ENCODE data around the gene DCUN1D3.
"Not testable (repeated sequence)": the region's sequence is repeated elsewhere in the genome, so short reads cannot be mapped to it uniquely, and the experiment has no call there.

DCUN1D3 gene

DNA sequence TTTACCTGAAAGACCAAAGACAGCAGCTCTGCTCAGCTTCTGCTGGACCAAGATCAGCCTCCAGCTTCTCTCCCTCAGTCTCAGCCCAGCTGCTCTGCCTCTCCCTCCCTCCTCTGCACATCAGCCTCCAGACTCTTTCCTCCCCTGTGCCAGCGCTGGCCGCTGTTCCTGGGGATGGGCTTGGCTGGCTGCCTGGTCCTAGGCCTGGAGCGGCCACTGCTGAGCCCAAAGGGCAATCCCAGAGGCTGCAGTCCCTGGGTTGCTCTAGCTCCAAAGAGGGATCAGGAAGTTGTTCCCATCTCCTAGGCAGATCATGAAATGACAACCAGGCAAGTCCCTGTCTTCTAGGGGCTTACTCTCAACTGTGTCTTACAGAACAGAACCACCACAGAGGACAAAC, 31.3 kb downstream of the DCUN1D3 start:
- DNase-seq (ENCODE audit: low spot score): no peak
- CTCF ChIA-PET: no interaction called here
- TF ChIP-seq, protein P1, sequence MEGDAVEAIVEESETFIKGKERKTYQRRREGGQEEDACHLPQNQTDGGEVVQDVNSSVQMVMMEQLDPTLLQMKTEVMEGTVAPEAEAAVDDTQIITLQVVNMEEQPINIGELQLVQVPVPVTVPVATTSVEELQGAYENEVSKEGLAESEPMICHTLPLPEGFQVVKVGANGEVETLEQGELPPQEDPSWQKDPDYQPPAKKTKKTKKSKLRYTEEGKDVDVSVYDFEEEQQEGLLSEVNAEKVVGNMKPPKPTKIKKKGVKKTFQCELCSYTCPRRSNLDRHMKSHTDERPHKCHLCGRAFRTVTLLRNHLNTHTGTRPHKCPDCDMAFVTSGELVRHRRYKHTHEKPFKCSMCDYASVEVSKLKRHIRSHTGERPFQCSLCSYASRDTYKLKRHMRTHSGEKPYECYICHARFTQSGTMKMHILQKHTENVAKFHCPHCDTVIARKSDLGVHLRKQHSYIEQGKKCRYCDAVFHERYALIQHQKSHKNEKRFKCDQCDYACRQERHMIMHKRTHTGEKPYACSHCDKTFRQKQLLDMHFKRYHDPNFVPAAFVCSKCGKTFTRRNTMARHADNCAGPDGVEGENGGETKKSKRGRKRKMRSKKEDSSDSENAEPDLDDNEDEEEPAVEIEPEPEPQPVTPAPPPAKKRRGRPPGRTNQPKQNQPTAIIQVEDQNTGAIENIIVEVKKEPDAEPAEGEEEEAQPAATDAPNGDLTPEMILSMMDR (conservative IDR thresholded peaks at IDR 0.05; ENCODE audit: low read depth): no peak
- H3K27ac ChIP-seq: peak overlapping the region; percentile 75
- POLR2A ChIA-PET (ENCODE audit: low non-redundant PET): no interaction called here

DNA sequence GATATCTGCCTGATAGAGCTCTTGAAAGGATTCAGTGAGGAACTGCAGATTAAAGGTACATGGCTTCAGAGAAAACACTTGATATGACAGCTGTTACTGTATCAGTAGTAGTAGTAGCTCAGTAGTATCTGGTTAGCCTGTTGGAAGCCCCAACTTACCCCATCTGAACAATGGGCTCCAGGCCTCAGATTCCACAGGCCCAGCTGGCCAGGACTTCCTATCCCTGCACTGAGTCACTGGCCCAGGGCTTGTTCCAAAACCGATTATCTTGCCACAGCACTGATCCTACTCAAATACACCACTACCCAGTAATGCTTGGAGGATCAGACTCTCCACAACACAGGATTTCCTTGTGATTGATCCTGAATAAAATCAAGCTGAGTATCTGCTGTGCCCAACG, 32.6 kb downstream of the DCUN1D3 start:
- ChIA-PET POLR2A (ENCODE audit: low non-redundant PET) (no interaction called here), CTCF (no interaction called here)
- H3K27ac ChIP-seq: peak overlapping the region; percentile 98
- no peak for DNase-seq (ENCODE audit: low spot score)
- TF ChIP-seq, protein P1 (conservative IDR thresholded peaks at IDR 0.05; ENCODE audit: low read depth): no peak

DNA sequence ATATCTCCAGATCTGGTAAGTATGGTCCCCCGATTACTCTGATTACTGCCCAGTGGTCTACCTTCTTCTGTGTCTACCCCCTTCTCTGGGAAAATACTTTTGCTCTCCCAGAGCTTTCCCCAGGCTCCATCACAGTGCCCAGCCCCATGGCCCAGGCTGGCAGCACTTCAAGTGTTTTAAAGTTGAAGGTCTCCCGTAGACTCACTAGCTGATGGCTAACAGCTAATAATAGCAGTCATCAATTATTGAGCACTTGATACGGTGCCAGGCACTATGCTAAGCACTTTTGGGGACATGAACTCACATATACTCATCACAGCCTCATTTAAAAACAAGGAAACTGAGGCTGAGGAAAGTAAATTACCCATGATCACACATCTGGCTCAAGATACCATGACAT, 33.4 kb downstream of the DCUN1D3 start:
- no peak for DNase-seq (ENCODE audit: low spot score)
- TF ChIP-seq, protein P1 (conservative IDR thresholded peaks at IDR 0.05; ENCODE audit: low read depth): no peak
- CTCF ChIA-PET: interaction anchor here (0.6 kb wide), 1 partner anchor 9 kb away, joined by 3 read pairs; no protein-coding TSS in a partner anchor
- POLR2A ChIA-PET (ENCODE audit: low non-redundant PET): no interaction called here
- H3K27ac ChIP-seq: peak overlapping the region; percentile 98

DNA sequence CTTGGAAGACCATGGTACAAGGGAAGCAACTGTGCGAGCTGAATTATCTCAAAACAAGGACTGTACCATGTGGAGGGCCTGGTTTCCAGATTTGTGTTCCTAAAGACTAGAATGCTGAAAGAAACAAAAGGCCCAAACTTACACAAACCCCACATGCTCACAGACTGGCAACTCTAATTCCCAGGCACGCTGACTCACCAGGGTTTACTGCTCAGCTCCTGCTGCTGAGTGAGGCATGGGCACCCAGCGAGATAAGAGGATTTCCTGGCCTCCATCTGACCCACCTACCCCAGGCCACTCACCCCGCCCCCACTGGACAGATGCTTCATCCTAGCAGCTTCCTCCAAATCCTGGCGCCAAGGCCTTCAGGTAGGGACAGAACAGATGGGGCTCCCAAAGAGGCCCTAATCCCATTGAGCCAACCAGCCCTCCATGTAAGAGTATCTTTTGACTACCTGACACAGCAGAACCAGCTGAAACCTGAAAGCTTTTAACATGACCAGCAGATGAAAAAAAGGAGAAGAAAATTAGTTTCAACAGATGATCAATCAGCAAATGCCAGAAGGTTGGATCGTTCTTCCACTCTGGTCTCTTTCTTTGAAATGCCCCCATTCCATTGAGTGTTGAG, 33.9 kb downstream of the DCUN1D3 start:
- ChIA-PET POLR2A (ENCODE audit: low non-redundant PET) (interaction anchor here (1.0 kb wide), 1 partner anchor 34 kb away, joined by 3 read pairs; the partner anchor contains the start of genes DCUN1D3 and LYRM1), CTCF (interaction anchor here (0.9 kb wide), 1 partner anchor 291 kb away, joined by 3 read pairs; no protein-coding TSS in a partner anchor)
- TF ChIP-seq, protein P1 (conservative IDR thresholded peaks at IDR 0.05; ENCODE audit: low read depth): no peak
- peak overlapping the region; percentile 98 for H3K27ac ChIP-seq
- DNase-seq (ENCODE audit: low spot score): peak; percentile 88

DNA sequence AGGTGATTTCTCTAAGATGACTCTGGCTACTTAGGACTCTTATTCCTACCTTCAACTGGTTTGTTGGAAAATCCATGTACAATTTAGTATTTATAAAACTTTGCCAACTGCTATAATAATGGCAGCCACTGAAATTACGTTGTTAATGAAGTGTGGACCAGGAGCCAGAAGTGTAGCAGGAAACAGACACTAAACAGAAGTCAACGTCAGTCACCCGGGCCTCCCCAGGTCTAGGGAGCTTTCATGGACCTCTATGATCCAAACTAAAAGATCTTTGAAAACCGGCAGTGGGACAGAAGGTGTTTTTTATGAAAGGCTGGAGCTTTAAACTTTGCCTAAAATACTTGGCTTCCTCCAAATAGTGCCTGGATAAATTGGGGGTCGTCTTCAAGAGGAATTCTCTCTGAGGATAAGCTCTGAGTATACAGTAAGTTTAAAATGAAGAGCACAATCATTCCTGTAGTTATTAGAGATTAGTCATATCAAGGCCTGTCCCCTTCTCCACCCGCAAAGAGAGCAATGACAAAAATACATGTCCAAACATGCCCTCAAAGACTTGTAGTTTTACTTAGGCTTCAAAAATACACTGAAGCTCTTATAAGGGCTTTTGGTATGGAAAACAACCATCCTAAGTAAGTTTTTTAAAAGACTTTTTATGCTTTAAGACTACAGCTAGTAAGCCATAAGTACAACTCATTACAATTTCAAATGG, 34.6 kb downstream of the DCUN1D3 start:
- POLR2A ChIA-PET (ENCODE audit: low non-redundant PET): interaction anchor here (1.0 kb wide), 1 partner anchor 35 kb away, joined by 3 read pairs; the partner anchor contains the start of genes DCUN1D3 and LYRM1
- TF ChIP-seq, protein P1 (conservative IDR thresholded peaks at IDR 0.05; ENCODE audit: low read depth): no peak
- H3K27ac ChIP-seq: peak overlapping the region; percentile 98
- peak; percentile 83 for DNase-seq (ENCODE audit: low spot score)
- CTCF ChIA-PET: interaction anchor here (0.9 kb wide), 1 partner anchor 292 kb away, joined by 3 read pairs; no protein-coding TSS in a partner anchor

DNA sequence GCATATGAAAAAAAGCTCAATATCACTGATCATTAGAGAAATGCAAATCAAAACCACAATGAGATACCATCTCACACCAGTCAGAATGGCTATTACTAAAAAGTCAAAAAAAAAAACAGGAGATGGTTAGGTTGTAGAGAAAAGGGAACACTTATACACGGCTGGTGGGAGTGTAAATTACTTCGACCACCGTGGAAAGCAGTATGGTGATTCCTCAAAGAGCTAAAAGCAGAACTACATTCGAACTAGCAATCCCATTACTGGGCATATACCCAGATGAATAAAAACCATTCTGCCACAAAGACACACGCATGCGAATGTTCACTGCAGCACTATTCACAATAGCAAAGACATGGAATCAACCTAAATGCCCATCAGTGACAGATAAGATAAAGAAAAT, 35.8 kb downstream of the DCUN1D3 start:
- H3K27ac ChIP-seq; CTCF ChIA-PET; POLR2A ChIA-PET (ENCODE audit: low non-redundant PET); DNase-seq (ENCODE audit: low spot score): not testable (repeated sequence)

Data from RWPE1 (cell line).